ENCODE measurements around the gene STAU1.
"Not testable (repeated sequence)": the region's sequence is repeated elsewhere in the genome, so short reads cannot be mapped to it uniquely, and the experiment has no call there.

The STAU1 gene

GRCh38 chr20:49203011-49203410 lies 14.9 kb upstream of the STAU1 start:
- no peak for DNase-seq (ENCODE audit: low spot score)

GRCh38 chr20:49199729-49200293 lies 11.7 kb upstream of the STAU1 start:
- no peak for DNase-seq (ENCODE audit: low spot score)

- not testable (repeated sequence) for DNase-seq (ENCODE audit: low spot score)
Measured at GRCh38 chr20:49192944-49193518, 4.9 kb upstream of the STAU1 start.

- no peak for DNase-seq (ENCODE audit: low spot score)
Measured at GRCh38 chr20:49187330-49187850, 744 bp downstream of the STAU1 start.

- DNase-seq (ENCODE audit: low spot score) = peak; percentile 53
Measured at GRCh38 chr20:49186535-49187329, 1.4 kb downstream of the STAU1 start.

- DNase-seq (ENCODE audit: low spot score) = no peak
Measured at GRCh38 chr20:49185071-49185761, 2.9 kb downstream of the STAU1 start.

GRCh38 chr20:49184691-49185070 lies 3.5 kb downstream of the STAU1 start:
- DNase-seq (ENCODE audit: low spot score) = no peak

- DNase-seq (ENCODE audit: low spot score) = not testable (repeated sequence)
Measured at GRCh38 chr20:49184084-49184501, 4.0 kb downstream of the STAU1 start.

GRCh38 chr20:49183444-49183843 lies 4.7 kb downstream of the STAU1 start:
- DNase-seq (ENCODE audit: low spot score) = no peak

- DNase-seq (ENCODE audit: low spot score) = no peak
Measured at GRCh38 chr20:49181265-49181877, 6.8 kb downstream of the STAU1 start.

- DNase-seq (ENCODE audit: low spot score) = no peak
Measured at GRCh38 chr20:49179368-49180277, 8.5 kb downstream of the STAU1 start.

- DNase-seq (ENCODE audit: low spot score) = no peak
Measured at GRCh38 chr20:49174183-49174582, 14.0 kb downstream of the STAU1 start.

GRCh38 chr20:49172413-49172812 lies 15.7 kb downstream of the STAU1 start:
- no peak for DNase-seq (ENCODE audit: low spot score)

- DNase-seq (ENCODE audit: low spot score) = no peak
Measured at GRCh38 chr20:49171909-49172308, 16.2 kb downstream of the STAU1 start.

GRCh38 chr20:49170714-49171113 lies 17.4 kb downstream of the STAU1 start:
- no peak for DNase-seq (ENCODE audit: low spot score)

GRCh38 chr20:49169547-49169946 lies 18.6 kb downstream of the STAU1 start:
- no peak for DNase-seq (ENCODE audit: low spot score)

- not testable (repeated sequence) for DNase-seq (ENCODE audit: low spot score)
Measured at GRCh38 chr20:49168864-49169263, 19.3 kb downstream of the STAU1 start.

- no peak for DNase-seq (ENCODE audit: low spot score)
Measured at GRCh38 chr20:49167811-49168507, 20.2 kb downstream of the STAU1 start.

- no peak for DNase-seq (ENCODE audit: low spot score)
Measured at GRCh38 chr20:49166534-49167449, 21.3 kb downstream of the STAU1 start.
